ENCODE results near the gene IL4R.

- TF ChIP-seq POLR2AphosphoS5 (IDR thresholded peaks at IDR 0.05) (no peak), POLR2A (IDR thresholded peaks at IDR 0.05) (no peak)
Observed at GRCh38 chr16:27368358-27368722, 54.6 kb downstream of the IL4R start.
